ENCODE measurements around the gene NOSTRIN.
A peak's percentile ranks its signal among the peaks of the same experiment; 100 is the strongest.

DNA sequence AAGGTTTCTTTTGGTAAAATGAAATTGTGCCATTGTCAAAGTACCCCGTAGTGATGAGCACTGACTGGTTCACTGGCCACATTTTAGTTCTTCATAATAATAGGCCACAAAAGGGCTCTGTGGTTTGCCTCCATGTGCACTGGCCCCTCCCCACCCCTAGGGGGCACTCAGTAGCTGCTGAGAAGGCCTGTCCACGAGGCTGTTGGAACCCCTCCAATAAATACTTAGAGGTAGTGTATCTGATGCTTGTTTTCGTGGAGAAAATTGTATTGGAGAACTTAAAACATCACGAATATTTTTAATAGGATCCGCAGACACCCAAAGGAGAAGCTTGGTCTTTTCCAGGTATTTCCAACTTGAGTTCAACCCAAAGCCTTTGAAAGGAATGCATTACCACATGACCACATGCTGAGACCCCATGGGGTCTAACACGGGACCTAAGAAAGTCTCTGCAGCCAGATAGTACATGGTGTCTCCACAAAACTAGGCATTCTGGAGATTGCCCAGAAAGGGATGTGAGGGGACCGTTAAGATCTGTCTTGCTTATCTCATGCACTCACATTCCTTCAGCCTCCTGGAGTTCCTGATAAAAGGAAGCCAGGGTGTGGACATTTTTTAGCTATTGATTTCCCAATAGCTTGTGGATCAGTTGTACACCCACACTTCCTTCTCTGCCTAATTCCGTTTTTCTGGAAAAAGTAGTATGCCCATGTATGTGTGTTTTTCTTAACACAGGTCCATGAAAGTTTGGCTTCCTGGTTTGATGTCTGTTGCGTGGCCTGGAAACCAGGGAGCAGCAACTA lies 28.5 kb upstream of the NOSTRIN start:
- TF ChIP-seq, protein P1, sequence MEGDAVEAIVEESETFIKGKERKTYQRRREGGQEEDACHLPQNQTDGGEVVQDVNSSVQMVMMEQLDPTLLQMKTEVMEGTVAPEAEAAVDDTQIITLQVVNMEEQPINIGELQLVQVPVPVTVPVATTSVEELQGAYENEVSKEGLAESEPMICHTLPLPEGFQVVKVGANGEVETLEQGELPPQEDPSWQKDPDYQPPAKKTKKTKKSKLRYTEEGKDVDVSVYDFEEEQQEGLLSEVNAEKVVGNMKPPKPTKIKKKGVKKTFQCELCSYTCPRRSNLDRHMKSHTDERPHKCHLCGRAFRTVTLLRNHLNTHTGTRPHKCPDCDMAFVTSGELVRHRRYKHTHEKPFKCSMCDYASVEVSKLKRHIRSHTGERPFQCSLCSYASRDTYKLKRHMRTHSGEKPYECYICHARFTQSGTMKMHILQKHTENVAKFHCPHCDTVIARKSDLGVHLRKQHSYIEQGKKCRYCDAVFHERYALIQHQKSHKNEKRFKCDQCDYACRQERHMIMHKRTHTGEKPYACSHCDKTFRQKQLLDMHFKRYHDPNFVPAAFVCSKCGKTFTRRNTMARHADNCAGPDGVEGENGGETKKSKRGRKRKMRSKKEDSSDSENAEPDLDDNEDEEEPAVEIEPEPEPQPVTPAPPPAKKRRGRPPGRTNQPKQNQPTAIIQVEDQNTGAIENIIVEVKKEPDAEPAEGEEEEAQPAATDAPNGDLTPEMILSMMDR (conservative IDR thresholded peaks at IDR 0.05), result peak; percentile 91
- no peak for TF ChIP-seq ZFX (IDR thresholded peaks at IDR 0.05)

Measured in C4-2B (cell line).